ENCODE measurements around the gene FGFR2.

DNA sequence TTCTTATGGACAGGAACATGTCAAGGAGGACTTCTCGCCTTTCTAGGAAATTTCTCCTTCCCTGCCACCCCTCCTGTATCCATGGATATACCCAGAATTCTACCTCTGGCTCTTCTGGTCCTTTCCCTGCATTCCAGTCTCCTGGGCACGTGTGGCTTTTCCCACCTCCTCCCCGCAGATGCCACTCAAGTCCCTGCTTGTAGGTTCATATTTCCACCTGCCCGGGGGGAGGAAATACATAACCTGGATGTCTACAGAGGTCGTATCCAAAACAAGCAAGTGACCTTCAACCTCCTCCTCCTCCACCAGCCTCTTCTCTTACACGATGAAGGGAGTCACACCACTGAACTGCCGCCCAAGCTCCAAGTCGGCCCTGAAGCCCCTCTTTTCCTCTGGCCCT lies 20.7 kb downstream of the FGFR2 start:
- TF ChIP-seq, protein P1, sequence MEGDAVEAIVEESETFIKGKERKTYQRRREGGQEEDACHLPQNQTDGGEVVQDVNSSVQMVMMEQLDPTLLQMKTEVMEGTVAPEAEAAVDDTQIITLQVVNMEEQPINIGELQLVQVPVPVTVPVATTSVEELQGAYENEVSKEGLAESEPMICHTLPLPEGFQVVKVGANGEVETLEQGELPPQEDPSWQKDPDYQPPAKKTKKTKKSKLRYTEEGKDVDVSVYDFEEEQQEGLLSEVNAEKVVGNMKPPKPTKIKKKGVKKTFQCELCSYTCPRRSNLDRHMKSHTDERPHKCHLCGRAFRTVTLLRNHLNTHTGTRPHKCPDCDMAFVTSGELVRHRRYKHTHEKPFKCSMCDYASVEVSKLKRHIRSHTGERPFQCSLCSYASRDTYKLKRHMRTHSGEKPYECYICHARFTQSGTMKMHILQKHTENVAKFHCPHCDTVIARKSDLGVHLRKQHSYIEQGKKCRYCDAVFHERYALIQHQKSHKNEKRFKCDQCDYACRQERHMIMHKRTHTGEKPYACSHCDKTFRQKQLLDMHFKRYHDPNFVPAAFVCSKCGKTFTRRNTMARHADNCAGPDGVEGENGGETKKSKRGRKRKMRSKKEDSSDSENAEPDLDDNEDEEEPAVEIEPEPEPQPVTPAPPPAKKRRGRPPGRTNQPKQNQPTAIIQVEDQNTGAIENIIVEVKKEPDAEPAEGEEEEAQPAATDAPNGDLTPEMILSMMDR (conservative IDR thresholded peaks at IDR 0.05; ENCODE audit: low read depth, low read length): no peak
- TF ChIP-seq POLR2A (IDR thresholded peaks at IDR 0.05; ENCODE audit: low read depth, low read length) (no peak), MAZ (IDR thresholded peaks at IDR 0.05; ENCODE audit: borderline replicate concordance, low read depth, low read length) (no peak), RAD21 (IDR thresholded peaks at IDR 0.05; ENCODE audit: low read length) (no peak), RFX5 (IDR thresholded peaks at IDR 0.05; ENCODE audit: low read depth, low read length) (no peak), MXI1 (IDR thresholded peaks at IDR 0.05; ENCODE audit: borderline replicate concordance, low read depth, low read length) (no peak)
- TF ChIP-seq, protein P2, sequence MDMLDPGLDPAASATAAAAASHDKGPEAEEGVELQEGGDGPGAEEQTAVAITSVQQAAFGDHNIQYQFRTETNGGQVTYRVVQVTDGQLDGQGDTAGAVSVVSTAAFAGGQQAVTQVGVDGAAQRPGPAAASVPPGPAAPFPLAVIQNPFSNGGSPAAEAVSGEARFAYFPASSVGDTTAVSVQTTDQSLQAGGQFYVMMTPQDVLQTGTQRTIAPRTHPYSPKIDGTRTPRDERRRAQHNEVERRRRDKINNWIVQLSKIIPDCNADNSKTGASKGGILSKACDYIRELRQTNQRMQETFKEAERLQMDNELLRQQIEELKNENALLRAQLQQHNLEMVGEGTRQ (IDR thresholded peaks at IDR 0.05; ENCODE audit: low read depth, low read length): no peak

Measured in IMR-90 (cell line).